K562 (cell line): ENCODE data around the gene PPP2R3C. TPM values are rescaled to one million over a fixed set of nuclear protein-coding genes. Genes with fewer than 3 reads are reported as not detected.

Experiments used
- ARNT ChIP-seq, 2 experiments: fragments of 450-650 bp; IDR thresholded peaks; 2 replicates each; pipeline ENCODE4 v1.6.1; 2016; ENCODE audit warnings: mild to moderate bottlenecking in 1 of 2
- CREB1 ChIP-seq, 2 experiments: sonication (generic) in 1 of 2; formaldehyde crosslinking in 1 of 2; IDR thresholded peaks; 2 replicates each; pipeline versions ENCODE4 v1.6.1 to v1.8.0; 2012 to 2022; ENCODE audit warnings: inconsistent platforms in 1 of 2, mild to moderate bottlenecking in 1 of 2, missing genetic modification reagents in 1 of 2, moderate library complexity in 1 of 2
- FOXM1 ChIP-seq, 2 experiments: fragments of 450-650 bp in 1 of 2; sonication (generic) in 1 of 2; formaldehyde crosslinking in 1 of 2; IDR thresholded peaks; 2 replicates each; pipeline versions ENCODE4 v1.6.1 to v1.9.0; 2017 to 2022; ENCODE audit warnings: low read depth in 2 of 2, mild to moderate bottlenecking in 2 of 2, missing genetic modification reagents in 1 of 2, moderate library complexity in 1 of 2
- GATA2 ChIP-seq: sonication (generic); formaldehyde crosslinking; IDR thresholded peaks from 2 replicates; pipeline ENCODE4 v1.4.0; 2020; ENCODE audit warnings: mild to moderate bottlenecking, missing genetic modification reagents
- HDAC1 ChIP-seq, 2 experiments: fragments of 450-650 bp; IDR thresholded peaks; 2 replicates each; pipeline ENCODE4 v1.6.1; 2016 to 2017; ENCODE audit warnings: inconsistent platforms in 1 of 2, mild to moderate bottlenecking in 1 of 2, moderate library complexity in 1 of 2
- HDGF ChIP-seq: fragments of 450-650 bp; IDR thresholded peaks from 2 replicates; pipeline ENCODE4 v1.6.1; 2016
- MBD2 ChIP-seq: sonication (generic); IDR thresholded peaks from 2 replicates; pipeline ENCODE4 v1.6.1; 2016; ENCODE audit warnings: low read depth, borderline replicate concordance
- MEIS2 ChIP-seq: fragments of 450-650 bp; IDR thresholded peaks from 2 replicates; pipeline ENCODE4 v1.6.1; 2014; ENCODE audit warnings: mild to moderate bottlenecking; ENCODE audit not compliant: partially characterized antibody
- NFIC ChIP-seq: fragments of 450-650 bp; IDR thresholded peaks from 2 replicates; pipeline ENCODE4 v1.6.1; 2017; ENCODE audit warnings: mild to moderate bottlenecking, inconsistent platforms
- NRF1 ChIP-seq, 2 experiments: fragments of 450-650 bp; IDR thresholded peaks in 1 of 2; conservative IDR thresholded peaks in 1 of 2; 2 replicates each; pipeline ENCODE4 v1.6.1; 2014; ENCODE audit warnings: mild to moderate bottlenecking in 2 of 2
- POLR2B ChIP-seq: fragments of 450-650 bp; IDR thresholded peaks from 2 replicates; pipeline ENCODE4 v1.6.1; 2018; ENCODE audit warnings: low read depth; ENCODE audit not compliant: partially characterized antibody
- RBM39 ChIP-seq: fragments of 200-400 bp; formaldehyde crosslinking; optimal IDR thresholded peaks from 2 replicates; pipeline ENCODE3; 2018; ENCODE audit warnings: low read depth, low read length
- RCOR1 ChIP-seq, 2 experiments: IDR thresholded peaks; 2 replicates each; pipeline ENCODE4 v1.6.1; 2012; ENCODE audit warnings: low read depth in 2 of 2, low read length in 2 of 2, borderline replicate concordance in 1 of 2, improper control_type of control experiment in 1 of 2
- SP1 ChIP-seq: sonication (generic); formaldehyde crosslinking; IDR thresholded peaks from 2 replicates; pipeline ENCODE4 v1.8.1; 2022; ENCODE audit warnings: mild to moderate bottlenecking, missing genetic modification reagents
- TAF1 ChIP-seq: IDR thresholded peaks from 2 replicates; pipeline ENCODE4 v1.6.1; 2011; ENCODE audit warnings: mild to moderate bottlenecking, low read length, moderate library complexity; ENCODE audit not compliant: insufficient read depth, control insufficient read depth, severe bottlenecking; ENCODE audit errors: extremely low read depth
- ZBTB8A ChIP-seq: fragments of 450-650 bp; IDR thresholded peaks from 2 replicates; pipeline ENCODE4 v1.6.1; 2018; ENCODE audit warnings: mild to moderate bottlenecking, moderate library complexity; ENCODE audit not compliant: partially characterized antibody
- ZNF217 ChIP-seq: sonication (generic); formaldehyde crosslinking; IDR thresholded peaks from 2 replicates; pipeline ENCODE4 v1.8.0; 2022; ENCODE audit warnings: mild to moderate bottlenecking, missing genetic modification reagents
- ZNF224 ChIP-seq: sonication (generic); formaldehyde crosslinking; IDR thresholded peaks from 2 replicates; pipeline ENCODE4 v1.8.0; 2022; ENCODE audit warnings: mild to moderate bottlenecking, missing genetic modification reagents
- ZNF431 ChIP-seq: sonication (generic); formaldehyde crosslinking; IDR thresholded peaks from 2 replicates; pipeline ENCODE4 v1.8.0; 2022; ENCODE audit warnings: mild to moderate bottlenecking, missing genetic modification reagents
- polyA plus RNA-seq, 8 experiments: library from polyadenylated mRNA; depleted of rRNA in 4 of 8; stranded (reverse) in 5 of 8; unstranded in 3 of 8; fragments of >200 nt; fragmentation: Nextera tagmentation in 2 of 8; fragmentation: Illumina TruSeq in 1 of 8; extraction: Ambion mirVana in 2 of 8; extraction: Trizol in 1 of 8; gene quantifications; 2 replicates each; pipeline versions ENCODE4 v1.2.1 to v1.2.3, GENCODE V29; 2011 to 2014; ENCODE audit warnings: inconsistent platforms in 1 of 8, missing spikeins in 1 of 8
- total RNA-seq, 7 experiments: library from RNA; depleted of rRNA in 6 of 7; stranded (reverse); fragments of >200 nt in 6 of 7; fragmentation: Illumina TruSeq in 2 of 7; extraction: Trizol in 2 of 7; gene quantifications; 2 replicates each; pipeline versions ENCODE4 v1.2.1 to v1.2.3, GENCODE V29; 2011 to 2021; ENCODE audit warnings: low replicate concordance in 1 of 7
- TF ChIP-seq, protein P1 (sequence below): sonication (generic); formaldehyde crosslinking; IDR thresholded peaks from 2 replicates; pipeline ENCODE4 v1.8.0; 2022; ENCODE audit warnings: missing genetic modification reagents, mild to moderate bottlenecking, borderline replicate concordance
- TF ChIP-seq, protein P2 (sequence below): sonication (generic); formaldehyde crosslinking; IDR thresholded peaks from 2 replicates; pipeline ENCODE4 v1.8.0; 2023; ENCODE audit warnings: mild to moderate bottlenecking, missing genetic modification reagents
- TF ChIP-seq, protein P3 (sequence below): fragments of 250-450 bp; sonication (Bioruptor Pico); IDR thresholded peaks from 2 replicates; pipeline ENCODE4 v1.6.1; 2021; ENCODE audit warnings: mild to moderate bottlenecking

Gene PPP2R3C
- total and polyA plus RNA-seq, 9 of the 15 experiments (the other 6 are each of a cell fraction or from before 2014, with no cell fraction given) = 14.7 to 43.3 (median 22.7) TPM

DNA sequence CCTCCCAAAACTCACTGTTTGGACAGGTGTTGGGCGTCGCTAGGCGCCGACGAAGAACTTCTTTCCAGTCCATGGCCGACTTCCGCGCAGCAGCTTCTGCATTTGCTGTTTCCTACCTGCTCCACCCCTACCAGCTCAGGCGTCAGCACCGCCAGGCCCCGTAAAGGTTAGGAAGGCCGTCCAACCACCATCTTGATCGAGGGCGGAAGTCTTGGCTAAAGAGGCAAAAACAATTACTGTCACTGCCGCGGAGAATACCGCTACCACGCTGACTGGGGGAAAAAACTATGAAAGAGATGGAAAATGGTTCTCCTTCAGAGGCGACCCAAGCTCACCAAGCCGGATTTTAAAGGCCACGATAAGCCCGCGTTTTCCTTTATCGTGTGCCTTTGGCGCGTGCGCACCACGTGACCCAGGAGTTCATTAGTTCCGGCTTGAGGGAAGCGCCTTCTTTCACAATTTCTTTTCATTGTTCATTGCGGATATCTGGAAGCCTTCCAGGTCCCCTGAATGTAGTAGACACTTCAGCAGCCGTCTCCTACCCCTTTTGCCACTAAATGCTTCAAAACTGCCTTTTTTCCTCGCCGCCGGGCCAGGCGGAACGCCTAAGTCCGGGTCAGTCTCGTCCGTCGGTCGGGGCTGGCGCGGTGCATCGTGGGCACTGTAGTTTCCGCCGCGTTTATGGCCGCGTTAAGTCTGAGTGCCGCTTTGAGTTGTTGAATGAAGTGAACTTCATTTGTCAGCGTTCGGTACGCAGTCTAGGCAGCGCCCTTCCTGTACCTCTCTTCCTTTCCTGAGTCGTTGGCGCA lies at the start of gene PPP2R3C, which contains the start of gene PRORP (continued):
- TF ChIP-seq RBM39 (no peak), ZBTB8A (peak; percentile 49), MEIS2 (peak; percentile 71), TAF1 (peak; percentile 50), RCOR1 (IDR thresholded peaks at IDR 0.05; ENCODE audit: borderline replicate concordance in 1 of 2, low read depth in 2 of 2, low read length in 2 of 2) (peak in 1 of 2 experiments; percentile 23; a peak in 1 of 4 replicates), CREB1 (IDR thresholded peaks at IDR 0.05) (peak; percentile 51), CREB1 (CRISPR knock-in tag; IDR thresholded peaks at IDR 0.05) (0 out of 2 replicates have a peak, but pooled peaks have one; percentile 27), ZNF224 (CRISPR knock-in tag) (peak; percentile 52; the same call in 1 of the 2 replicates), ZNF431 (CRISPR knock-in tag) (peak; percentile 79), GATA2 (CRISPR knock-in tag) (no peak), FOXM1 (IDR thresholded peaks at IDR 0.05; ENCODE audit: low read depth) (no peak), FOXM1 (CRISPR knock-in tag; IDR thresholded peaks at IDR 0.05; ENCODE audit: low read depth) (peak; percentile 56; the same call in 1 of the 2 replicates), NFIC (no peak), HDGF (no peak), POLR2B (peak; percentile 61), ARNT (IDR thresholded peaks at IDR 0.05) (peak in 1 of 2 experiments; percentile 24; a peak in 1 of 4 replicates), NRF1 (conservative IDR thresholded peaks at IDR 0.05 in 1 of 2, IDR thresholded peaks at IDR 0.05 in 1 of 2) (peak; percentile 78 to 84), MBD2 (peak; percentile 50; the same call in 1 of the 2 replicates), HDAC1 (IDR thresholded peaks at IDR 0.05) (peak in 1 of 2 experiments; percentile 59; a peak in 2 of 4 replicates), ZNF217 (CRISPR knock-in tag) (no peak), SP1 (CRISPR knock-in tag) (peak; percentile 70; the same call in 1 of the 2 replicates)
- TF ChIP-seq, protein P1, sequence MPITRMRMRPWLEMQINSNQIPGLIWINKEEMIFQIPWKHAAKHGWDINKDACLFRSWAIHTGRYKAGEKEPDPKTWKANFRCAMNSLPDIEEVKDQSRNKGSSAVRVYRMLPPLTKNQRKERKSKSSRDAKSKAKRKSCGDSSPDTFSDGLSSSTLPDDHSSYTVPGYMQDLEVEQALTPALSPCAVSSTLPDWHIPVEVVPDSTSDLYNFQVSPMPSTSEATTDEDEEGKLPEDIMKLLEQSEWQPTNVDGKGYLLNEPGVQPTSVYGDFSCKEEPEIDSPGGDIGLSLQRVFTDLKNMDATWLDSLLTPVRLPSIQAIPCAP (CRISPR knock-in tag) = 0 out of 2 replicates have a peak, but pooled peaks have one; percentile 74
- TF ChIP-seq, protein P2, sequence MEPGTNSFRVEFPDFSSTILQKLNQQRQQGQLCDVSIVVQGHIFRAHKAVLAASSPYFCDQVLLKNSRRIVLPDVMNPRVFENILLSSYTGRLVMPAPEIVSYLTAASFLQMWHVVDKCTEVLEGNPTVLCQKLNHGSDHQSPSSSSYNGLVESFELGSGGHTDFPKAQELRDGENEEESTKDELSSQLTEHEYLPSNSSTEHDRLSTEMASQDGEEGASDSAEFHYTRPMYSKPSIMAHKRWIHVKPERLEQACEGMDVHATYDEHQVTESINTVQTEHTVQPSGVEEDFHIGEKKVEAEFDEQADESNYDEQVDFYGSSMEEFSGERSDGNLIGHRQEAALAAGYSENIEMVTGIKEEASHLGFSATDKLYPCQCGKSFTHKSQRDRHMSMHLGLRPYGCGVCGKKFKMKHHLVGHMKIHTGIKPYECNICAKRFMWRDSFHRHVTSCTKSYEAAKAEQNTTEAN (CRISPR knock-in tag) = 0 out of 2 replicates have a peak, but pooled peaks have one; percentile 62
- TF ChIP-seq, protein P3, sequence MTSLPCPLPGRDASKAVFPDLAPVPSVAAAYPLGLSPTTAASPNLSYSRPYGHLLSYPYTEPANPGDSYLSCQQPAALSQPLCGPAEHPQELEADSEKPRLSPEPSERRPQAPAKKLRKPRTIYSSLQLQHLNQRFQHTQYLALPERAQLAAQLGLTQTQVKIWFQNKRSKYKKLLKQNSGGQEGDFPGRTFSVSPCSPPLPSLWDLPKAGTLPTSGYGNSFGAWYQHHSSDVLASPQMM (CRISPR knock-in tag) = no peak
